Body of pancreas (tissue), 4 donors: ENCODE data around the gene HOXA3. TPM values are rescaled to one million over a fixed set of nuclear protein-coding genes. Genes with fewer than 3 reads are reported as not detected.
A peak's percentile ranks its signal among the peaks of the same experiment; 100 is the strongest.

ENCODE experiments used
- ATAC-seq: fragments of 150-250 bp; one replicate; pipeline ENCODE4 v1.9.1; 2016
- DNase-seq, 4 donors: peaks; one replicate each; pipeline ENCODE4 v3.0.0-alpha.2; 2019
- H3K27ac ChIP-seq, 4 donors: fragments of 200-600 bp; sonication (generic); 1 replicate in 3 of 4; 2 replicates in 1 of 4; pipeline versions ENCODE4 v1.5.1 to v1.6.1; 2016 to 2019; ENCODE audit warnings: mild to moderate bottlenecking in 1 of 4, mixed read lengths in 1 of 4, moderate library complexity in 1 of 4
- H3K27me3 ChIP-seq, 2 donors: fragments of 200-600 bp; sonication (generic); one replicate each; pipeline ENCODE4 v1.6.0; 2016; ENCODE audit warnings: mild to moderate bottlenecking in 1 of 2
- H3K36me3 ChIP-seq, 2 donors: fragments of 200-600 bp; sonication (generic); replicated peaks in 1 of 2; 2 replicates each; pipeline ENCODE4 v1.5.1; 2016; ENCODE audit warnings: low read depth in 2 of 2; ENCODE audit not compliant: insufficient read depth in 1 of 2
- H3K4me1 ChIP-seq: fragments of 200-600 bp; sonication (generic); one replicate; pipeline ENCODE4 v1.6.0; 2016
- H3K4me3 ChIP-seq, 2 donors: fragments of 200-600 bp; sonication (generic); 1 replicate in 1 of 2; 2 replicates in 1 of 2; pipeline ENCODE4 v1.5.1; 2016 to 2019
- H3K9me3 ChIP-seq, 3 donors: fragments of 200-600 bp; sonication (generic); 1 replicate in 2 of 3; 2 replicates in 1 of 3; pipeline ENCODE4 v1.5.1; 2016
- CTCF ChIP-seq, 7 experiments: fragments of 450-650 bp in 4 of 7; fragments of 200-600 bp in 3 of 7; sonication (generic) in 3 of 7; IDR thresholded peaks; one replicate each; pipeline ENCODE4 v1.5.1; 2016 to 2019; ENCODE audit warnings: antibody characterized with exemption in 7 of 7
- POLR2A ChIP-seq, 3 donors: fragments of 450-650 bp; IDR thresholded peaks; one replicate each; pipeline ENCODE4 v1.6.1; 2016; ENCODE audit warnings: antibody characterized with exemption in 3 of 3, mild to moderate bottlenecking in 2 of 3
- WGBS, 2 donors: methylation state at CpG; one replicate each; pipeline ENCODE4 v1.1.5; 2017; 5-methylcytosine and 5-hydroxymethylcytosine counted together
- intact Hi-C: fragments of 100-400 bp; cut with DNase I; formaldehyde crosslinking; loops from one replicate; pipeline ENCODE4 v1.15.1; 2023
- total RNA-seq, 2 donors: library from RNA; depleted of rRNA; stranded (reverse); fragments of >200 nt; gene quantifications; one replicate each; pipeline ENCODE4 v1.1.0, GENCODE V29; 2016

The HOXA3 gene
- total RNA-seq, 2 donors from 2014 or later = 1.6 TPM; not detected in 1

- Histone ChIP-seq H3K9me3 (no peaks in the 10 kb centered on the region), H3K4me3 (no peak overlapping the region), H3K27me3 (peaks cover 14 to 78% of the 10 kb centered on the region in 2 donors), H3K27ac (no peak overlapping the region), H3K4me1 (peaks cover 60% of the 10 kb centered on the region), H3K36me3 (no peaks in the 10 kb centered on the region)
- intact Hi-C loops = no loop called here
- WGBS, 2 donors = 7% methylated on average over 37 to 49 of the region's 49 CpGs
- ATAC-seq = no peak
- peak in 2 of 4 donors; percentile 10 for DNase-seq
- TF ChIP-seq CTCF (IDR thresholded peaks at IDR 0.05) (no peak), POLR2A (IDR thresholded peaks at IDR 0.05) (no peak)
These were observed 36.3 kb upstream of the HOXA3 start for GRCh38 chr7:27188386-27189294.

GRCh38 chr7:27187475-27188385 lies 35.3 kb upstream of the HOXA3 start:
- no peak for ATAC-seq
- no peak overlapping the region for H3K27ac ChIP-seq
- no peak for TF ChIP-seq POLR2A (IDR thresholded peaks at IDR 0.05)
- 4 to 10% methylated on average over 29 to 46 of the region's 46 CpGs for WGBS, 2 donors
- H3K27me3 ChIP-seq = peaks cover 14 to 78% of the 10 kb centered on the region in 2 donors
- no peaks in the 10 kb centered on the region for H3K36me3 ChIP-seq
- no peak overlapping the region for H3K4me3 ChIP-seq
- intact Hi-C loops = no loop called here
- peak in 2 of 4 donors; percentile 8 to 9 for DNase-seq
- H3K9me3 ChIP-seq = no peaks in the 10 kb centered on the region
- H3K4me1 ChIP-seq = peaks cover 61% of the 10 kb centered on the region

- Histone ChIP-seq H3K36me3 (no peaks in the 10 kb centered on the region), H3K27me3 (peaks cover 14 to 78% of the 10 kb centered on the region in 2 donors), H3K27ac (no peak overlapping the region), H3K4me3 (no peak overlapping the region), H3K9me3 (no peaks in the 10 kb centered on the region), H3K4me1 (peaks cover 52% of the 10 kb centered on the region)
- whole genome bisulfite sequencing, 2 donors = 17 to 21% methylated on average over 4 of the region's 4 CpGs
- no peak for DNase-seq
- intact Hi-C loops = no loop called here
- ATAC-seq = no peak
- TF ChIP-seq CTCF (IDR thresholded peaks at IDR 0.05) (no peak), POLR2A (IDR thresholded peaks at IDR 0.05) (no peak)
These were observed 34.5 kb upstream of the HOXA3 start for GRCh38 chr7:27186668-27187474.

- no peak overlapping the region for H3K4me3 ChIP-seq
- intact Hi-C loops = no loop called here
- DNase-seq (peak in 2 of 4 donors; percentile 8 to 9), ATAC-seq (no peak)
- H3K36me3 ChIP-seq = no peaks in the 10 kb centered on the region
- no peak overlapping the region for H3K27ac ChIP-seq
- H3K4me1 ChIP-seq = peaks cover 52% of the 10 kb centered on the region
- TF ChIP-seq CTCF (IDR thresholded peaks at IDR 0.05) = no peak
- no peak for TF ChIP-seq POLR2A (IDR thresholded peaks at IDR 0.05)
- H3K27me3 ChIP-seq = peaks cover 14 to 72% of the 10 kb centered on the region in 2 donors
- no peaks in the 10 kb centered on the region for H3K9me3 ChIP-seq
- WGBS, 2 donors = 6 to 10% methylated on average over 23 to 24 of the region's 24 CpGs
These were observed 33.7 kb upstream of the HOXA3 start for GRCh38 chr7:27185854-27186667.
